ENCODE measurements around the gene PHIP. TPM values are rescaled to one million over a fixed set of nuclear protein-coding genes. Genes with fewer than 3 reads are reported as not detected.
"Not testable (repeated sequence)": the region's sequence is repeated elsewhere in the genome, so short reads cannot be mapped to it uniquely, and the experiment has no call there.

PHIP gene
- total RNA-seq, 4 donors from 2014 or later, result 20.2 to 65.2 (median 25.1) TPM

DNA sequence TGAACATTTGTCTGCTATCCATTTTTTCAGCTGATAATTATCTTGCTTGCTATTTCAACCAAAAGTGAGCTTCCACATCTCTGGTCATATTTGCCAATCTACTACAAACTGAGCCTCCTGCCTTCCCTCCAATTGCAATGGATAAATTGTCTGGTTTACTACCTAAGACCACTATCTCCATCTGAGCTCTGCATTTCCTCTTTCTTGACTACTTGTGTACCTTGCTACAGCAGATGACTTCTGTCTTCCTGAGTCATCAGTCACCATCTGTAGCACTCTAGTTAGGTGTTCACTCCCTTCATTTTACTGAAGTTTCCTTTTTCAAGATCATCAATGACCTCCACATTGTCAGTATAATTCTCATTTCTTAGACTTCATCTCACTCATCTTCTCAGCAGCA is 33.5 kb upstream of the PHIP start:
- Histone ChIP-seq H3K9me3 (no peaks in the 10 kb centered on the region), H3K4me1 (no peaks in the 10 kb centered on the region), H3K36me3 (no peaks in the 10 kb centered on the region), H3K4me3 (no peak overlapping the region), H3K27me3 (no peaks in the 10 kb centered on the region), H3K27ac (no peak overlapping the region)
- DNase-seq, result no peak
- TF ChIP-seq POLR2A (IDR thresholded peaks at IDR 0.05), result no peak
- TF ChIP-seq, protein P1, sequence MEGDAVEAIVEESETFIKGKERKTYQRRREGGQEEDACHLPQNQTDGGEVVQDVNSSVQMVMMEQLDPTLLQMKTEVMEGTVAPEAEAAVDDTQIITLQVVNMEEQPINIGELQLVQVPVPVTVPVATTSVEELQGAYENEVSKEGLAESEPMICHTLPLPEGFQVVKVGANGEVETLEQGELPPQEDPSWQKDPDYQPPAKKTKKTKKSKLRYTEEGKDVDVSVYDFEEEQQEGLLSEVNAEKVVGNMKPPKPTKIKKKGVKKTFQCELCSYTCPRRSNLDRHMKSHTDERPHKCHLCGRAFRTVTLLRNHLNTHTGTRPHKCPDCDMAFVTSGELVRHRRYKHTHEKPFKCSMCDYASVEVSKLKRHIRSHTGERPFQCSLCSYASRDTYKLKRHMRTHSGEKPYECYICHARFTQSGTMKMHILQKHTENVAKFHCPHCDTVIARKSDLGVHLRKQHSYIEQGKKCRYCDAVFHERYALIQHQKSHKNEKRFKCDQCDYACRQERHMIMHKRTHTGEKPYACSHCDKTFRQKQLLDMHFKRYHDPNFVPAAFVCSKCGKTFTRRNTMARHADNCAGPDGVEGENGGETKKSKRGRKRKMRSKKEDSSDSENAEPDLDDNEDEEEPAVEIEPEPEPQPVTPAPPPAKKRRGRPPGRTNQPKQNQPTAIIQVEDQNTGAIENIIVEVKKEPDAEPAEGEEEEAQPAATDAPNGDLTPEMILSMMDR (IDR thresholded peaks at IDR 0.05), result no peak

DNA sequence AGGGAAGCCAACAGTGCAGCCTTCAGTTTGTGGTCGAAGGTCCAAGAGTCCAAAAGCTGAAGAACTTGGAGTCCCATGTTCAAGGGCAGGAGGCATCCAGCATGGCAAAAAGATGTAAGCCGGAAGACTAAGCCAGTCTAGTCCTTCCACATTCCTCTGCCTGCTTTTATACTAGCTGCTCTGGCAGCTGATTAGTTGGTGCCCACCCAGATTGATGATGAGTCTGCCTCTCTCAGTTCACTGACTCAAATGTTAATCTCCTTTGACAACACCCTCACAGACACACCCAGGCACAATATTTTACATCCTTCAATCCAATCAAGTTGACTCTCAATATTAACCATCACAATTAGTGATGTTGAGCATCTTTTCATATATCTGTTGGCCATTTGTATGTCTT is 23.1 kb upstream of the PHIP start:
- Histone ChIP-seq H3K4me3 (no peak overlapping the region), H3K36me3 (no peaks in the 10 kb centered on the region), H3K4me1 (no peaks in the 10 kb centered on the region), H3K9me3 (no peaks in the 10 kb centered on the region), H3K27ac (no peak overlapping the region), H3K27me3 (no peaks in the 10 kb centered on the region)
- TF ChIP-seq, protein P1 (IDR thresholded peaks at IDR 0.05), result no peak
- DNase-seq, result no peak

DNA sequence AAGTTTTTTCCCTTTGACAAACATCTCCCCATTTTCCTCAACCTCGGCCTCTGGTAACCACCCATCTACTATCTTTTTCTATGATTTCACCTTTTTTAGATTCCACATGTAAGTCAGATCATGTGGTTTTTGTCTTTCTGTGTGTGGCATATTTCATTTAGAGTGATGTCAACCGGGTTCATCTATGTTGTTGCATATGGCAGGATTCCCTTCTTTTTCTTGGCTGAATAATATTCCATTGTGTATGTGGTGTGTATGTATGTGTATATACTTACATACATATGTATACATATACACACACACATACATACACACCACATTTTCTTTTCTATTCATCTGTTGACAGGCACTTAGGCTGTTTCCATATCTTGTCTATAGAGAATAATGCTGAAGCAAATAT is 22.2 kb upstream of the PHIP start:
- no peaks in the 10 kb centered on the region for H3K9me3 ChIP-seq
- no peak overlapping the region for H3K27ac ChIP-seq
- no peak for TF ChIP-seq POLR2A (IDR thresholded peaks at IDR 0.05)
- TF ChIP-seq, protein P1 (IDR thresholded peaks at IDR 0.05), result no peak
- no peaks in the 10 kb centered on the region for H3K36me3 ChIP-seq
- no peaks in the 10 kb centered on the region for H3K4me1 ChIP-seq
- no peak for DNase-seq
- no peak overlapping the region for H3K4me3 ChIP-seq
- no peaks in the 10 kb centered on the region for H3K27me3 ChIP-seq

DNA sequence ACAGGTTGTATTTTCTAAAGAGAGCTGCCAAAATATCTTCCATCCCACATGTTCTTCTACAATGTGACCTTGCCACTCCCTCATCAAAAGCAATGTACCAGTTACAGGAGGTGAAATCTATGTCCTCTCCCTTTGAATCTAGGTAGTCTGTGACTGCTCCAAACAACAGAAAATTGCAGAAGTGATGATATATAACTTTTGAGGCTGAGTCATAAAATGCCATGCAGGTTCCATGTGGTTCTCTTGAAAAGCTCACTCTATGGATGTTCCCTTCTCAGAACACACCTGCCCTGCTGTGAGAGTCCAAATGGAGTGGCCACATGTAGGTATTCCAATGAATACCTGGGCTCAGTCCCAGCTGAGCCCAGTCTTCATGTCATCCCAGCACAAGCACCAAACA is 16.9 kb upstream of the PHIP start:
- Histone ChIP-seq H3K27me3 (no peaks in the 10 kb centered on the region), H3K4me3 (no peak overlapping the region), H3K36me3 (no peaks in the 10 kb centered on the region), H3K9me3 (no peaks in the 10 kb centered on the region), H3K4me1 (no peaks in the 10 kb centered on the region), H3K27ac (no peak overlapping the region)
- TF ChIP-seq POLR2A (IDR thresholded peaks at IDR 0.05), result no peak
- TF ChIP-seq, protein P1 (IDR thresholded peaks at IDR 0.05), result no peak
- DNase-seq, result no peak

DNA sequence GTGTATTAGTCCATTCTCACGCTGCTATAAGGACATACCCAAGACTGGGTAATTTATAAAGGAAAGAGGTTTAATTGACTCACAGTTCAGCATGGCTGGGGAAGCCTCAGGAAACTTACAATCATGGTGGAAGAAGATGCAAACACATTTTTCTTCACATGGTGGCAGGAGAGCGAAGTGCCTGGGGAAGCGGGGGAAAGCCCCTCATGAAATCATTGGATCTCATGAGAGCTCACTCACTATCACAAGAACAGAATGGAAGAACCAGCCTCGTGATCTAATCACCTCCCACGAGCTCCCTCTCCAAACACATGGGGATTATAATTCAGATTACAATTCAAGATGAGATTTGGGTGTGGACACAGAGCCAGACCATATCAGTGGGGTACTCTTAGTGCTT is 13.7 kb upstream of the PHIP start:
- not testable (repeated sequence) for H3K9me3 ChIP-seq, H3K4me1 ChIP-seq, H3K4me3 ChIP-seq, H3K27ac ChIP-seq, H3K27me3 ChIP-seq, DNase-seq, H3K36me3 ChIP-seq

DNA sequence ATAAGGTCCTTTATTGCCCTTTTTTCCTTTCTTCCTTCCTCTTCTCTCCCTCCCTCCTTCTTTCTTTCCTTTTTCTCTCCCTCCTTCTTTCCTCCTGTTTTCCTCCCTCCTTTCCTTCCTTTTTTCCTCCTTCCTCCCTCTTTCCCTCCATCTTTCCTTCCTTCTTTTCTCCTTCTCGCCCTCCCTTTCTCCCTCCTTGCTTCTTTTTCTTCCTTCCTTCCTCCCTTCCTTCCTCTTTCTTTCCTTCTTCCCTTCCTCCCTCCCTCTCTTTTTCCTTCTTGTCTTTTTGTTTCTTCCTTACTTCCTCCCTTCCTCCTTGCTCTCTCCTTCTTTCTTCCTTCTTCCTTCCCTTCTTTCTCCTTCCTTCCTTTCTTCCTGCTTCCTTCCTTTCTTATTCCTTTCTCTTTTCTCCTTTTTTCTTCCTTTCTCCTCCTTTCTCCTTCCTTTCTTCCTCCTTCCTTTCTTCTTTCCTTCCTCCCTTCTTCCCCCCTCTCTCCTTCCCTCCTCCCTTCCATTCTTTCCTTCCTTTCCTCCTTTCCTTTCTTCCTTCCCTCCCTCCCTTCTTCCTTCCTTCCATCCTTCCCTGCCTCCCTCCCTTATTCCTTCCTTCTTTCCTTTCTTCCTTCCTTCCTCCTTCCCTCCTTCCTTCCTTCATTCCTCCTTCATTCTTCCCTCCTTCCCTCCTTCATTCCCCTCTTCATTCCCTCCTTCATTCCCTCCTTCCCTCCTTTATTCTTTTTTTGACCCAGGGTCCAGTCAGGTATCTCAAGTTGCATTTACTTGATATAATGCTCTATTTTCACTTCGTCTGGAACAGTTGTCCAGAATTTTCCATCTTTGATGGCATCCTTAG is 11.7 kb upstream of the PHIP start:
- Histone ChIP-seq H3K9me3 (no peaks in the 10 kb centered on the region), H3K36me3 (no peaks in the 10 kb centered on the region), H3K27ac (no peak overlapping the region), H3K4me3 (no peak overlapping the region), H3K27me3 (no peaks in the 10 kb centered on the region), H3K4me1 (no peaks in the 10 kb centered on the region)
- DNase-seq, result no peak
- TF ChIP-seq POLR2A (IDR thresholded peaks at IDR 0.05), result no peak
- TF ChIP-seq, protein P1 (IDR thresholded peaks at IDR 0.05), result no peak

Measured in Peyer's patch (tissue), 4 donors.